Activated T-helper 2 cell treated with anti-CD3 and anti-CD28 coated beads, Interferon-gamma antibody, Interleukin-2, Interleukin-4, amounts not matched to agents 10 μg/mL and 5 μg/mL and 100 μg/mL, durations not matched to agents 14 hours and 24 hours and 36 hours (primary cell): ENCODE data around the gene RP2. TPM values are rescaled to one million over a fixed set of nuclear protein-coding genes. Genes with fewer than 3 reads are reported as not detected.

Experiments
- DNase-seq: peaks from one replicate; pipeline ENCODE4 v3.0.0; 2021; ENCODE audit warnings: low spot score
- H3K27ac Mint-ChIP-seq: one replicate; pipeline ENCODE4 v1.8.0; 2021; ENCODE audit warnings: mixed read lengths
- H3K27me3 Mint-ChIP-seq: one replicate; pipeline ENCODE4 v1.8.0; 2021; ENCODE audit warnings: low read depth, mixed read lengths
- H3K36me3 Mint-ChIP-seq: one replicate; pipeline ENCODE4 v1.8.0; 2021; ENCODE audit warnings: low read depth, mixed read lengths
- H3K4me1 Mint-ChIP-seq: one replicate; pipeline ENCODE4 v1.8.0; 2021; ENCODE audit warnings: low read depth, mixed read lengths
- H3K4me3 Mint-ChIP-seq: one replicate; pipeline ENCODE4 v1.8.0; 2021; ENCODE audit warnings: low read depth, mild to moderate bottlenecking, moderate library complexity, mixed read lengths
- H3K9me3 Mint-ChIP-seq: one replicate; pipeline ENCODE4 v1.8.0; 2021; ENCODE audit warnings: mixed read lengths
- intact Hi-C: fragments of 100-400 bp; cut with micrococcal nuclease; formaldehyde crosslinking; loops from one replicate; pipeline ENCODE4 v1.15.1; 2023
- total RNA-seq: library from RNA; stranded (reverse); gene quantifications from 2 replicates; pipeline ENCODE4 v1.2.3, GENCODE V29; 2022

The RP2 gene
- total RNA-seq, 1 donor from 2014 or later: 9.6 TPM

DNA sequence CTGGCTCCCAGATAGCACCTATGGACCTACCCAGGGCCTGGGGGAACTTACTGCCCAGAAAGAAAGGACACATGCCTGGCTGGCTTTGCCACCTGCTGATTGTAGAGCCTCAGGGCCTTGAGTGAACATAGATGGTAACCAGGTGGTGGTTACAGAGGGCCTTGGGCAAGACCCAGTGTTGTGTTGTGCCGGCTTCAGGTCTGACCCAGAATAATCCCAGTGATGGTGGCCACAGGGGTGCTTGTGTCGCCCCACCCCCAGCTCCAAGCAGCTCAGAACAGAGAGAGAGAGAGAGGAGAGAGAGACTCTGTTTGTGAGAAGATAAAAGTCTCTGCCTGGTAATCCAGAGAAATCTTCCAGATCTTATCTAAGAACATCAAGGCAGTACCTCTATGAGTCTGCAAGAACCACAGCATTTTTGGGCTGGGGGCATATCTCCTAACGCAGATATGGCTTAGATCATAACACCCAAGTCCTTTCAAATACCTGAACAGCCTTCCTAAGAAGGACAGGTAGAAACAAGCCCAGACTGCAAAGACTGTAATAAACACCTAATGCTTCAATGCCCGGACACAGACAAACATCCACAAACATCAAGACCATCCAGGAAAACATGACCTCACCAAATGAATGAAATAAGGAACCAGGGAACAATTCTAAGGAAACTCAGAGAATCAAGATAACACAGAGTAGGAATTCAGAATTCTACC is 16.3 kb upstream of the RP2 start:
- no peak for DNase-seq
- peaks cover 3% of the 10 kb centered on the region for H3K27me3 Mint-ChIP-seq
- H3K4me1 Mint-ChIP-seq: no peaks in the 10 kb centered on the region

DNA sequence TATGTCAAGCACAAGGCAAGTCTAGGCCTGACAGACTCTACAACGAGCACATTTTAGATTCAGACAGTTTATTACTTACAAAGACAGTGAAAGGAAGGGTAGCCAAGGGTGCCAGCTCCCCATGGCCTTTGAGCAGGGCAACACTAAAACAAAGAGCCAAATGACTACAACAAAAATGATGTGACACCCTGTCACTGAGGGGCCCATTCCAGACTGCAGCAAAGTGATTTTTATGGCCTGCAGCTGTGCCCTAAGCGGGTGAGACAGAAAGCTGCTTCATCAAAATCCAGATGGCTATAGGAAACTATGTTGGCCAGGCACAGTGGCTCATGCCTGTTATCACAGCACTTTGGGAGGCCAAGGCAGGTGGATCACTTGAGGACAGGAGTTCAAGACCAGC is 13.4 kb upstream of the RP2 start:
- H3K9me3 Mint-ChIP-seq: no peaks in the 10 kb centered on the region
- DNase-seq: no peak
- H3K27ac Mint-ChIP-seq: no peak overlapping the region
- H3K4me3 Mint-ChIP-seq: no peak overlapping the region
- H3K36me3 Mint-ChIP-seq: no peaks in the 10 kb centered on the region
- no peaks in the 10 kb centered on the region for H3K4me1 Mint-ChIP-seq
- intact Hi-C loops: no loop called here
- peaks cover 5% of the 10 kb centered on the region for H3K27me3 Mint-ChIP-seq

More for the DNA sequence above, 16.3 kb upstream of the RP2 start:
- Mint-ChIP-seq H3K27ac (no peak overlapping the region), H3K4me3 (no peak overlapping the region), H3K9me3 (no peaks in the 10 kb centered on the region), H3K36me3 (no peaks in the 10 kb centered on the region)
- intact Hi-C loops: no loop called here

DNA sequence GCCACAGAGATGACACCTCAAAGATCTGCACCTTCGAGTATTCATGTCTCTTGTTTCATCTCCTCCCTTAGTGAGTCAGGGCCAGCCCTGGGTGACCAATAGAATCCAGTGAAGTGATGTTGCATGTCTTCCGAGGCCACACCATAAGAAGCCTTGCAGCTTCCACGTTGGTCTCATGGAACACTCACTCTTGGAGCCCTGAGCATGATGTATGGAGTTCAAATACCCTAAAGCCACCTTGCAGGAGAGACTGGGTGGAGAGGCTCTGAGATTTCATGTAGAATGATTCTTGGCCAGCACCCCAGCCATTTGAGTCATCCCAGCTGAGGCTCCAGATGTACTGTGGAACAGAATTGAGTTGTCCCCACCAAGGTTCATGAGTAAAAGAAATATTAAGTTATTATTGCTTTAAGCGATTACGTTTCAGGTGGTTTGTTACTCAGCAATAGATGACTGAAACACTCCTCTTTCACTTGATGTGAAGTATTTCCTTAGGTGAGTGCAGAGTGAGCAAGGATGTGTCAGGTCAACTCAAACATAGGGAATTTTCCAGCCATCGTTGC is 5.0 kb upstream of the RP2 start:
- no peak overlapping the region for H3K27ac Mint-ChIP-seq
- DNase-seq: no peak
- peaks cover 13% of the 10 kb centered on the region for H3K27me3 Mint-ChIP-seq
- no peaks in the 10 kb centered on the region for H3K9me3 Mint-ChIP-seq
- intact Hi-C loops: no loop called here
- peaks cover 3% of the 10 kb centered on the region for H3K4me1 Mint-ChIP-seq
- no peak overlapping the region for H3K4me3 Mint-ChIP-seq
- no peaks in the 10 kb centered on the region for H3K36me3 Mint-ChIP-seq

DNA sequence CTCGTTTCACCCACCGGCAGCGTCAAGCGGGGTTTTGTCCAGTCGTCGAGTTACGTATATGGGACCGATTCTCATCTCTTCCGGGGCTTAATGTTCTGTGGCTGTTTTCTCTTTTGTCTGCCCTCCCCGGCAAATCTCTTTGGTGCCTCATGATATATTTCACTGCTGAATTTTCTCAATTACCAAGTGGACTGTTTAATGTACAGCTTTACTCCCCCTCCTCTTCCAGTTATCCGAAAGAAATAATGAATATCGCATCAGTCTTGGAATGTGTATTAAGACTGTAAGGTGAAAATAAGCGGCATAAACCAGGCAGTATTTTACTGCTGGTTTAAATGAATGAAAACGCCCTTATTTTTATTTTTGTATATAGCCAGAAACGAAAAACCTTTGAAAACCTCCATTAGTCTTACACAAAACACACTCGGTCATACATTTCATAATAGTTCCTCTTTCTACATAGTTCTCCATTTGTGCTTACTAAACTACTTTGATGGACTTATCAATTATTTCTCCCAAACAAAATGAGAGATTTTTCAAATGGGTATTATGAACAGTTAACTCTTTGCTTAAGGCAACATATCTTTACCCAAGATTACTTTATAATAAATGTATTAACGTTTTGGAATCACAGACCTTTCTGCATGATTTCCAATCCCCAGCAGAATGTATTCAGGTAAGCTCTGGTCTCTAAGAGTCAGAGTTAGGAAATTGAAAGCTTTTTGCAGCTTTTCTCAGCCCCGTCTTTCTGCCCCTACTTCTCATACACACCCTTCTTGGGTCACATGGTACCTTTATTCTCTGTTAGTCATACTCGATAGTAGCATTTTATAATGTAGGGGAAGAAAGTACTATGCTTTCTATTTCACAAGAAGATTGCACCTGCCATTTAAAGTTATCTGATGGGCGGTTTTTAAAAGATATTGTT is 979 bp downstream of the RP2 start:
- intact Hi-C loops: loop anchor here (1.0 to 5.0 kb wide), 3 partner anchors 79 to 391 kb away; partner anchors contain the start of gene SLC9A7
- no peaks in the 10 kb centered on the region for H3K9me3 Mint-ChIP-seq
- H3K4me1 Mint-ChIP-seq: peaks cover 6% of the 10 kb centered on the region
- H3K36me3 Mint-ChIP-seq: peaks cover 3% of the 10 kb centered on the region
- DNase-seq: no peak
- H3K27me3 Mint-ChIP-seq: peaks cover 4% of the 10 kb centered on the region
- peak overlapping the region; percentile 94 for H3K27ac Mint-ChIP-seq
- peak overlapping the region; percentile 97 for H3K4me3 Mint-ChIP-seq

DNA sequence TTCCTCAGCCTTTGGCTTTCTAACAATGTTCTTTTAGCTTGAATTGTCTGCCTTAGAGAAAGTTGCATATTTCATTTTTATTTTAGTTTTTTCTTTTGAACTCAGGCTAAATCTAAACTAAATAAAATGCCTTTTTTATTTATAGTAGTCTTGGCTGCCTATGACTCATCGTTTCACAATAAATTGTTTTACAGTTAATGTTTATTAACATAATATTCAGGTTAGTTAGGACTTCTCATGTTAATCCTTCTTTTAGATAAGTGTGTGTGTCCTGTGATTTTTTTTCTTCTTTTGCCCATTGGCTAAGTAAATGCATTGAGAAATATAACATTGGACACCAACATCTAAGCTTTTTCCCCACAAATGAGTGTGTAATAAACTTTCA is 1.6 kb downstream of the RP2 start:
- H3K27me3 Mint-ChIP-seq: peaks cover under 1% of the 10 kb centered on the region
- no peak overlapping the region for H3K27ac Mint-ChIP-seq
- no peak for DNase-seq
- H3K4me1 Mint-ChIP-seq: peaks cover 6% of the 10 kb centered on the region
- intact Hi-C loops: loop anchor here (1.0 to 5.0 kb wide), 2 partner anchors 251 to 391 kb away; no protein-coding TSS in a partner anchor
- peaks cover 3% of the 10 kb centered on the region for H3K36me3 Mint-ChIP-seq
- H3K9me3 Mint-ChIP-seq: no peaks in the 10 kb centered on the region
- peak overlapping the region; percentile 97 for H3K4me3 Mint-ChIP-seq

DNA sequence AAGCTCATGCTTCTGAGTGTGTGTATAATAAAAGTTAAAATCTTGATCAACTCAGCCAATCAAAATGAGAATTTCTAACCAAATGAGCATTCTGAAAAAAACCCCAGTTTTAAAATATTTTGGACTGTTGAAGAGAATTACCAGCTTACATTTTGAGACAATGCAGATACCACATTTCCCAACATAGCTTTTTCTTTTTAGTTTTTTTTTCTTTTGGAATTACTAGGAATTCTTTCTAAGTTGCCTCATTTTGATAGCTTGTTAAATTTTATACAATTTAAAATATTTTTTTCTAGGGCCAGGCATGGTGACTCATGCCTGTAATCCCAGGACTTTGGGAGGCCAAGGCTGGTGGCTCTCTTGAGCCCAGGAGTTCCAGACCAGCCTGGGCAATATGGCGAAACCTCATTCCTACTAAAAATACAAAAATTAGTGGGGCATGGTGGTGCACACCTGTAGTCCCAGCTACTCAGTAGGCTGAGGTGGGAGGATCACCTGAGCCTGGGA is 2.2 kb downstream of the RP2 start:
- Mint-ChIP-seq H3K36me3 (peaks cover 3% of the 10 kb centered on the region), H3K4me3 (peak overlapping the region; percentile 97), H3K9me3 (no peaks in the 10 kb centered on the region), H3K27ac (no peak overlapping the region), H3K4me1 (peaks cover 6% of the 10 kb centered on the region), H3K27me3 (no peaks in the 10 kb centered on the region)
- DNase-seq: no peak
- intact Hi-C loops: loop anchor here (1.0 to 5.0 kb wide), 2 partner anchors 252 to 392 kb away; no protein-coding TSS in a partner anchor

DNA sequence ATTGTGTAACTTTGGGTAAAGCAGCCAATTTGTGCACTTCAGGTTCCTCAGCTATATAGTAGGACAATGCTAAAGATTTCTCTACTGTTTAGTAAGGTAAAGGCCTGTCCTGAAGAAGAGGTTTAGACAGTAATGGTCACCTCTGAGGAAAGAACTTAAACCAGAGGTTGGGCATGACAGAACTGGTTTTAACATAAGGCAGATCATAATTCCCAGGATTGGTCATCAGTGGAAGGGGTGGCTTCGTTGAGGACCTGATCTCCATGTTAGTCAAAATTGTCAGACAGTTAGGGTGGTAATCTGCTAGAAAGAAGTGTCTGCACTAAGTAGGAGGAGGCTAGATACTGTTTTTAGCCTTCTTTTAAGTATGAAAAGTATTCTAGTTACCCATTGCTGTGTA is 4.1 kb downstream of the RP2 start:
- no peaks in the 10 kb centered on the region for H3K27me3 Mint-ChIP-seq
- no peaks in the 10 kb centered on the region for H3K9me3 Mint-ChIP-seq
- peaks cover 9% of the 10 kb centered on the region for H3K36me3 Mint-ChIP-seq
- peaks cover 6% of the 10 kb centered on the region for H3K4me1 Mint-ChIP-seq
- H3K27ac Mint-ChIP-seq: no peak overlapping the region
- no peak for DNase-seq
- no peak overlapping the region for H3K4me3 Mint-ChIP-seq
- intact Hi-C loops: no loop called here

DNA sequence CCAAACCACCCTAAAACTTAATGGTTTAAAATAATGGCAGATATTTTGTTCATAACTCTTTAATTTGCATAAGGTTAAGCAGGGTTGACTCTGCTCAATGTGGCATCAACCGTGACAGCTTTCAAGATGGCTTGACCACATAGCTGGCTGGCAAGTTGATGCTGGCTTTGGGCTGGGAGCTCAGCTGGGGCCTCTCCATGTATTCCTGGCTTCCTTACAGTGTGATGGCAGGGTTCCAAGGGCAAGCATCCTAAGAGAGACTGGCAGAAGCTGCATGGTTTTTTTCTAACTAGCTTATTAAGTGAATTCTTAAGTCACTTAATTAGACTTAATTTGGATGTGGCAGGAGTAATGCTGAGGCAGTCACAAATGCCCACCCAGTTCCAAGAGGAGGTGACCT is 4.5 kb downstream of the RP2 start:
- no peak overlapping the region for H3K27ac Mint-ChIP-seq
- intact Hi-C loops: no loop called here

DNA sequence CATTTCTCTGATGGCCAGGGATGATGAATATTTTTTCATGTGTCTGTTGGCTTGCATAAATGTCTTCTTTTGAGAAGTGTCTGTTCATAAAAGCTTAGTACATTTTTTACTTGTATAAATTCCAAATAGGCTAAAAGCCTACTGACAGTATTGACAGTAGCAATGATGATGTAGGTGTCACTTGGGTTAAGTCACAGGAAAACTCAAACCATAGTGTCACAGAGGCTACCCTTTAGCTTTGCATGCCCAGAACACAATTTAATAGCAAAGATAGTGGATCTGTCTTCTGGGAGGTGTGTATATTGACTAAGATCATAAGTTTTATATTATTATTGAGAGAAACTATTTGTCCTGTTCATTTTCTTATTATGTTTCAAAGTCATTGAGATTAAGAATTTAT is 8.1 kb downstream of the RP2 start:
- H3K36me3 Mint-ChIP-seq: peaks cover 9% of the 10 kb centered on the region
- no peaks in the 10 kb centered on the region for H3K4me1 Mint-ChIP-seq
- intact Hi-C loops: no loop called here
- DNase-seq: no peak
- H3K9me3 Mint-ChIP-seq: no peaks in the 10 kb centered on the region
- no peak overlapping the region for H3K27ac Mint-ChIP-seq
- H3K4me3 Mint-ChIP-seq: no peak overlapping the region
- no peaks in the 10 kb centered on the region for H3K27me3 Mint-ChIP-seq

More for the DNA sequence above, 4.5 kb downstream of the RP2 start:
- no peak overlapping the region for H3K4me3 Mint-ChIP-seq
- no peaks in the 10 kb centered on the region for H3K9me3 Mint-ChIP-seq
- DNase-seq: no peak
- H3K36me3 Mint-ChIP-seq: peaks cover 9% of the 10 kb centered on the region
- H3K27me3 Mint-ChIP-seq: no peaks in the 10 kb centered on the region
- H3K4me1 Mint-ChIP-seq: peaks cover 3% of the 10 kb centered on the region

DNA sequence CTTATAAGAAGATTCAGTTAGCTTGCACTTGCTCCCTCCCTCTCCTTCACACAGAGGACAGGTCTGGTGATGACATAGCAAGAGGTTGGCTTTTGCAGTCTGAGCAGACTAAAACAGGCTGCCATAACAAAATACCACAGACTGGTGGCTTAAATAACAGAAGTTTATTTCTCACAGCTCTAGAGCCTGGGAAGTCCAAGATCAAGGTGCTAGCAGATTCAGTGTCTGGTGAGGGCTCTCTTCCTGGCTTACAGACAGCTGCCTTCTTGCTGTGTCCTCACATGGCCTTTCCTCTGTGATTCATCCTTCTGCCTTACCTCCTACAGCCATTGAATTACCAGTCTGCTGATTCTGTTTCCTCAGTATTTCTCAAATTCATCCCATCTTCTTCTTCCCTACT is 13.1 kb downstream of the RP2 start:
- DNase-seq: no peak
- H3K27me3 Mint-ChIP-seq: no peaks in the 10 kb centered on the region
- intact Hi-C loops: no loop called here
- no peaks in the 10 kb centered on the region for H3K9me3 Mint-ChIP-seq
- peaks cover 5% of the 10 kb centered on the region for H3K4me1 Mint-ChIP-seq
- no peak overlapping the region for H3K4me3 Mint-ChIP-seq
- peaks cover 17% of the 10 kb centered on the region for H3K36me3 Mint-ChIP-seq
- H3K27ac Mint-ChIP-seq: no peak overlapping the region

DNA sequence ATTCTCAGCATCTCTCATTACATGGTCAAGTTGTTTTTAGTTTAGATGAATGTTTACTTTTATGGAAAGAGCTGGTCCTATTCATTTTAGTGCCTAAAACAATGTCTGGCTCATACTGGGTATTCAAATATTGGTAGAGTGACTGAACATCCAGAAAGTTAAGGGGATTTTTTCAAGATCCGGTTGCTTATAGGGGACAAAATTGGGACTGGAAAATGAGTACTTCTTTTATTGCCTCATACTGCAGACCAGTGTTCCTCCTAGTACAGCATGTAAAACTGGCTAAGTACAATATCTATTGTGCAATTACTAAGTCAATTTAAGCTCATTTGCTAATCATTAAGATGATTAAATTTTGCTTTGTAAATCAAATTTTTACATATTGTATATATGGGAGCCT is 13.9 kb downstream of the RP2 start:
- Mint-ChIP-seq H3K4me1 (peaks cover 5% of the 10 kb centered on the region), H3K27ac (no peak overlapping the region), H3K4me3 (no peak overlapping the region), H3K9me3 (no peaks in the 10 kb centered on the region), H3K27me3 (no peaks in the 10 kb centered on the region), H3K36me3 (peaks cover 16% of the 10 kb centered on the region)
- intact Hi-C loops: no loop called here
- DNase-seq: no peak

DNA sequence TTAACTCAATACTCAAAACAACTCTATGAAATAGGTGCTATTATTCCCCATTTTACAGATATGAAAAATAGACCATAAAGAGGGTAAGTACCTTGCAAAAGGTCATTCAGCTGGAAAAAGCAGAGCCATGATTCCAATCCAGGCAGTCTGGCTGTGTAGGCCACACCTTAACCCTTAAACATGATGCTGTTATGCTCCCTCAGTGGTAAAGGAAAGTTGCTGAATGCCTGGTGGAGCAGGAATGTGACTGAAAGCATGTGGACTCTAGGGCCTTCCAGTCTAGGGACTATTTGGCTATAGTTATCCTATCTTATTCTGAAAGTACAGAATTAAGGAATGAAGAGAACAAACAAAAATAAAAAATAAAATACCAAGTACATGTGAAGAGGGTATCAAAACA is 19.6 kb downstream of the RP2 start:
- no peaks in the 10 kb centered on the region for H3K9me3 Mint-ChIP-seq
- H3K27ac Mint-ChIP-seq: no peak overlapping the region
- no peak for DNase-seq
- no peaks in the 10 kb centered on the region for H3K27me3 Mint-ChIP-seq
- intact Hi-C loops: no loop called here
- peaks cover 18% of the 10 kb centered on the region for H3K36me3 Mint-ChIP-seq
- peaks cover 3% of the 10 kb centered on the region for H3K4me1 Mint-ChIP-seq
- no peak overlapping the region for H3K4me3 Mint-ChIP-seq
